Measurements from ENCODE around the gene ALPP.
"Not testable (repeated sequence)": the region's sequence is repeated elsewhere in the genome, so short reads cannot be mapped to it uniquely, and the experiment has no call there.

ALPP gene

GRCh38 chr2:232363784-232364615, 14.6 kb upstream of the ALPP start:
- no peak for DNase-seq (ENCODE audit: low spot score)

DNA sequence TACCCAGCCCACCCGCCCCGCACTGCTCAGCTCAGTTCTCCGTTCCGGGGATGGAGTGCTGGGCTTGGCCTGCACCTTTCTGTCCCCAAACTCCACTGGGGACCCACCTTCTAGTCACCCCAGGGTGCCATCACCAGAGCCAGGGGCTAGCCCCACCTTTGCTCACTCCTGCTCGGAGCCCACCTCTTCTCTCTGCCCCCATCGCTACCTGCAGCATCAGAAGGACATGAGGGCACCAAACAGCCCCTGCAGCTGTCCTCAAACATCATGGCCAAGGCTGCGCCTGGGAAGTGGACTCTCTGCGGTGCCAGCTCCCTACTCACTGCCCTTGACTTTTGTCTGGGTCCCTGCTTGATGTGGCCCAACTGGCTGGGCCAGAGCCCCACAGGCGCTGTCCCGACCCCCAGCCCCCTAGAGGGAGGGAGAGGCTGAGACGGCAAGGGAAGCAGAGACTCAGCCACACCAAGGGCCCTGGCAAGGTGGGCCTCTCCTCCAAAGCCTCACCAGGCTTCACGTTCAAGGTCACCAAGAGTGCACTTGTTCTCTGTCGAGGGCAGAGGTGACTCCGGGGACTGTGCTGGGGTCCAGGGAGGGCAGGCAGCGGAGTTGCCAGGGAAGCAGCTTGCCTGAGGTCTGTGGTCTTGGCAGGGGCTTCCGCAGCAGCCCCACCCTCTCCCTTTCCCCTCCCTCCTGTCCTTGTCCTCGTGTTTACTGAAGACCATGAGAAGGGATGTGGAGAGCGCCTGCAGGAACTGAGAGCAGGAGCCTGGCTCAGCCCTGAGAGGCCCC, 13.6 kb upstream of the ALPP start:
- not testable (repeated sequence) for DNase-seq (ENCODE audit: low spot score)

GRCh38 chr2:232365621-232366321, 12.8 kb upstream of the ALPP start:
- DNase-seq (ENCODE audit: low spot score): no peak

- not testable (repeated sequence) for DNase-seq (ENCODE audit: low spot score)
Observed at GRCh38 chr2:232366461-232366860, 12.1 kb upstream of the ALPP start.

DNA sequence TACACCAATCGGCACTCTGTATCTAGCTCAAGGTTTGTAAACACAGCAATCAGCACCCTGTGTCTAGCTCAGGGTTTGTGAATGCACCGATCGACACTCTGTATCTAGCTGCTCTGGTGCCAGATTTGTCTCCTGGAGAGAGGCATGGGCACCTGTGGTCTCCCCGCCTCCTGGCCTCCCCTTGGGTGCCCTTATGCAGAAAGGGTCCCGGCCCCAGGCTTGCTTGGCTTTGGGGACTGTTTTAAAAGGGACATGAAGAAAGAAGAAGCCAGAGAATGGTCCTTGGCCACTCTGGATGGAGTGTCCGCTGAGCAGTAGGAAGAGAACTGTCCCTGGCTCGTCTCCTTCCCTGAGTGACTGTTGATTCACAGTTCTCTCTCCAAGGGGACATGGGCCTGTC, 11.5 kb upstream of the ALPP start:
- no peak for DNase-seq (ENCODE audit: low spot score)

GRCh38 chr2:232367591-232368233, 10.8 kb upstream of the ALPP start:
- DNase-seq (ENCODE audit: low spot score): no peak

DNA sequence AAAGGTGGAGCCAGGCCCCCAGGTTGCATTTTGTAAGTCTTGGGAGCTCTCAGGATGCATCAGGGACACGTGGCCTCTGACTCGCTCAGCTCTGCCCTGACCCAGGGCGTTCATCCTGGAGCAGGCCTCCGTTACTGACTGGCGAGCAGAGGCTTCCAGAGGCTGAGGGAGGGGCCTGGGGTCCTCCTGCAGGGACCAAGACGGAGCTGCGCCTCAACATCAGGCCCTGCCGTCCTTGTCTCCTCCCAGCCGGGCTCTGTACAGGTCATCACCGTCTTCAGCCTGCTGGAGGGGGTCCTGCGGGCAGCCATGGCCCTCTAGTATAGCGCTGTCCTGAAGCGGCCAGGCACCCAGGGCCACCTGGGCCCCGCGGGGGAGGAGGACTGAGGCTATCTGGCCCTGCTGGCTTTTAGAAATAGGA, 10.2 kb upstream of the ALPP start:
- DNase-seq (ENCODE audit: low spot score): no peak

- DNase-seq (ENCODE audit: low spot score): no peak
Observed at GRCh38 chr2:232369126-232369951, 9.2 kb upstream of the ALPP start.

- DNase-seq (ENCODE audit: low spot score): not testable (repeated sequence)
Observed at GRCh38 chr2:232370007-232370406, 8.5 kb upstream of the ALPP start.

GRCh38 chr2:232372231-232373208, 6.0 kb upstream of the ALPP start:
- no peak for DNase-seq (ENCODE audit: low spot score)

DNA sequence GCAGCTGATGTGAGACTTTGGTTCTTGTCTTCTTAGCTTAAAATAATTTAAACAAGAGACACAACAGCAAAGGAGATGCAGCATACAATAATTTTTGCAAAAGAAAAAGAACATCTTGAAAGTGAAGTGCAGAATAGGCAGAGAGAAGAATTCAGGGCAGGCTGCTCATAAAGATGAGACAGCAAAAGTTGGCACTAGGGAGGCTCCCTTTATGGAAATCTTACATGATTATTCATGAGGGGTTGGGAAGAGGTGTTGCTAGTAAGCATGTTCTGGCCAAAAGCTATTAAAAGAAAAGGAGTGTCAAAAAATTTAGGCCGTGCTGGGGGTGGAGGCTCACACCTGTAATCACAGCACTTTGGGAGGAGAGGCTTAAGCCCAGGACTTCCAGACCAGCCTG, 4.2 kb upstream of the ALPP start:
- no peak for DNase-seq (ENCODE audit: low spot score)

DNA sequence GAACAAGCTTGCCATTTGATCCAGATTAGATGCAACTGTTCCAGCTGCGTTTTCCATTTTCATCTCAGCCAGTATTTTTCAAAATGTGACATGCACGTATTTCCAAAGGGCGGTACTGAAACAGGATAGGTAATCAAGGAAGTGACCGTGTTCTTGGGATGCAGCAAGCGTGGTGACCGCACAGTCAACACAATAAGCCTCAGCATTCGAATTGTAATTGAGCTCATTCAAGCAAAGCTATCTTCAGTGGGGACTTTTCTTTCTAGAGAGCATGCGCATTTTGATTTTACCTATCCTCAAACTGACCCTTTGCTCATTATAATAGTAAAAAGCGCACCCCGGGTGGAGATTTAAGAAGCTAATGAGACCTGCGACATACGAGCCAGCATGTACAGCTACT, 3.4 kb upstream of the ALPP start:
- no peak for DNase-seq (ENCODE audit: low spot score)

- no peak for DNase-seq (ENCODE audit: low spot score)
Observed at GRCh38 chr2:232376260-232376659, 2.3 kb upstream of the ALPP start.

- DNase-seq (ENCODE audit: low spot score): no peak
Observed at GRCh38 chr2:232376713-232377112, 1.8 kb upstream of the ALPP start.

DNA sequence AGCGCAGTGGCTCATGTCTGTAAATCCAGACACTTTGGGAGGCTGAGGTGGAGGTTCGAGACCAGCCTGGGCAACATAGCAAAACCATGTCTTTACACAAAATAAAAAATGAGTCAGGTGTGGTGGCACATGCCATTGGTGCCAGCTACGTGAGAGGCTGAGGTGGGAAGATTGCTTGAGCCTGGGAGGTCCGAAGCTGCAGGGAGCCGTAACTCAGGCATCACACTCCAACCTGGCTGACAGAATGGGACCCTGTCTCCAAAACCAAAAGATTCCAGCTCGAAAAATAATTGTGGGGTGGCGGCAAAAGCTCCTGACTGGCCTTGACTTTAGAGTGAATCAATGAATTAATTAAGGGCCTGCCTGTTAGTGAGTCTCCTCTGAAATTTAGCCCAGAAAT, 1.2 kb upstream of the ALPP start:
- DNase-seq (ENCODE audit: low spot score): no peak

- DNase-seq (ENCODE audit: low spot score): no peak
Observed at GRCh38 chr2:232377841-232378734, 463 bp upstream of the ALPP start.

- DNase-seq (ENCODE audit: low spot score): not testable (repeated sequence)
Observed at GRCh38 chr2:232379610-232380590, 1.3 kb downstream of the ALPP start.

All from COLO829 (cell line).